Measurements from ENCODE around the gene NT5DC3.
A peak's percentile ranks its signal among the peaks of the same experiment; 100 is the strongest.

Gene NT5DC3

GRCh38 chr12:103756443-103756842 is 84.6 kb downstream of the NT5DC3 start:
- no peak for TF ChIP-seq CTCF (IDR thresholded peaks at IDR 0.05; ENCODE audit: low read depth, low read length, missing control alignments)
- no peak for DNase-seq (ENCODE audit: low read depth)
- no peak overlapping the region for H3K4me3 ChIP-seq (ENCODE audit: low read depth, low read length)

- TF ChIP-seq CTCF (IDR thresholded peaks at IDR 0.05; ENCODE audit: low read depth, low read length, missing control alignments), result no peak
- no peak overlapping the region for H3K4me3 ChIP-seq (ENCODE audit: low read depth, low read length)
- DNase-seq (ENCODE audit: low read depth), result no peak
Measured at GRCh38 chr12:103755425-103755824, 85.6 kb downstream of the NT5DC3 start.

- TF ChIP-seq CTCF (IDR thresholded peaks at IDR 0.05; ENCODE audit: low read depth, low read length, missing control alignments), result no peak
- H3K4me3 ChIP-seq (ENCODE audit: low read depth, low read length), result no peak overlapping the region
- no peak for DNase-seq (ENCODE audit: low read depth)
Measured at GRCh38 chr12:103751600-103751999, 89.4 kb downstream of the NT5DC3 start.

- peak; percentile 49 for TF ChIP-seq CTCF (IDR thresholded peaks at IDR 0.05; ENCODE audit: low read depth, low read length, missing control alignments)
- DNase-seq (ENCODE audit: low read depth), result no peak
- H3K4me3 ChIP-seq (ENCODE audit: low read depth, low read length), result no peak overlapping the region
Measured at GRCh38 chr12:103751171-103751570, 89.9 kb downstream of the NT5DC3 start.

- TF ChIP-seq CTCF (IDR thresholded peaks at IDR 0.05; ENCODE audit: low read depth, low read length, missing control alignments), result no peak
- H3K4me3 ChIP-seq (ENCODE audit: low read depth, low read length), result no peak overlapping the region
- no peak for DNase-seq (ENCODE audit: low read depth)
Measured at GRCh38 chr12:103748875-103749274, 92.2 kb downstream of the NT5DC3 start.

- no peak for TF ChIP-seq CTCF (IDR thresholded peaks at IDR 0.05; ENCODE audit: low read depth, low read length, missing control alignments)
- DNase-seq (ENCODE audit: low read depth), result no peak
- H3K4me3 ChIP-seq (ENCODE audit: low read depth, low read length), result no peak overlapping the region
Measured at GRCh38 chr12:103748002-103748401, 93.0 kb downstream of the NT5DC3 start.

GRCh38 chr12:103745962-103746361 is 95.1 kb downstream of the NT5DC3 start:
- TF ChIP-seq CTCF (IDR thresholded peaks at IDR 0.05; ENCODE audit: low read depth, low read length, missing control alignments), result no peak
- DNase-seq (ENCODE audit: low read depth), result no peak
- no peak overlapping the region for H3K4me3 ChIP-seq (ENCODE audit: low read depth, low read length)
